ENCODE data around the gene WDR46. TPM values are rescaled to one million over a fixed set of nuclear protein-coding genes. Genes with fewer than 3 reads are reported as not detected.

The WDR46 gene
- total RNA-seq, 2 donors from 2014 or later, result 25.7 to 51.7 TPM

DNA sequence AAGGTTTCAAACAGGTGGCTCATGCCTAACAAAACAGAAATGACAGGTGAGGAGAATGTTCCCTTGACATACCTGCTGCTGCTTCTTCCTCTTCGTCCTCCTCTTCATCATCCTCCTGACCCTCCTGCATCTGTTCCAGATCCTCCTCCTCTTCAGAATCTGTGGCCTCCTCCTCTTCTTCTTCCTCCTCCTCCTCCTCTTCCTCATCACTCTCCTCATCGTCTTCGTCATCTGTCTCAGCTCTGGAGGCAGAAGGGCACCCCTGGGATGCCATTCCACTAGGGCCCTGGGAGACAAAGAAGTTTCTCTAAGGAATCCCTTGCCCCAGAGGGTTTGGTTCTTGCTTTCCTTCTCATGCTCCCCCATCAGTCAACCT, 30.9 kb upstream of the WDR46 start:
- DNase-seq, result no peak
- intact Hi-C loops (cut with DNase I), result loop anchor here (10.0 kb wide), 1 partner anchor 95 kb away; the partner anchor contains the start of genes CUTA and PHF1
- Histone ChIP-seq H3K36me3 (peaks cover 9% of the 10 kb centered on the region), H3K9me3 (no peaks in the 10 kb centered on the region), H3K9ac (ENCODE audit: low read depth in 2 of 2, low read length in 2 of 2) (no peak overlapping the region), H3K27ac (no peak overlapping the region), H3K27me3 (no peaks in the 10 kb centered on the region), H3K4me3 (no peak overlapping the region), H3K4me1 (peaks cover 29% of the 10 kb centered on the region)
- TF ChIP-seq, protein P1, sequence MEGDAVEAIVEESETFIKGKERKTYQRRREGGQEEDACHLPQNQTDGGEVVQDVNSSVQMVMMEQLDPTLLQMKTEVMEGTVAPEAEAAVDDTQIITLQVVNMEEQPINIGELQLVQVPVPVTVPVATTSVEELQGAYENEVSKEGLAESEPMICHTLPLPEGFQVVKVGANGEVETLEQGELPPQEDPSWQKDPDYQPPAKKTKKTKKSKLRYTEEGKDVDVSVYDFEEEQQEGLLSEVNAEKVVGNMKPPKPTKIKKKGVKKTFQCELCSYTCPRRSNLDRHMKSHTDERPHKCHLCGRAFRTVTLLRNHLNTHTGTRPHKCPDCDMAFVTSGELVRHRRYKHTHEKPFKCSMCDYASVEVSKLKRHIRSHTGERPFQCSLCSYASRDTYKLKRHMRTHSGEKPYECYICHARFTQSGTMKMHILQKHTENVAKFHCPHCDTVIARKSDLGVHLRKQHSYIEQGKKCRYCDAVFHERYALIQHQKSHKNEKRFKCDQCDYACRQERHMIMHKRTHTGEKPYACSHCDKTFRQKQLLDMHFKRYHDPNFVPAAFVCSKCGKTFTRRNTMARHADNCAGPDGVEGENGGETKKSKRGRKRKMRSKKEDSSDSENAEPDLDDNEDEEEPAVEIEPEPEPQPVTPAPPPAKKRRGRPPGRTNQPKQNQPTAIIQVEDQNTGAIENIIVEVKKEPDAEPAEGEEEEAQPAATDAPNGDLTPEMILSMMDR (IDR thresholded peaks at IDR 0.05), result no peak

DNA sequence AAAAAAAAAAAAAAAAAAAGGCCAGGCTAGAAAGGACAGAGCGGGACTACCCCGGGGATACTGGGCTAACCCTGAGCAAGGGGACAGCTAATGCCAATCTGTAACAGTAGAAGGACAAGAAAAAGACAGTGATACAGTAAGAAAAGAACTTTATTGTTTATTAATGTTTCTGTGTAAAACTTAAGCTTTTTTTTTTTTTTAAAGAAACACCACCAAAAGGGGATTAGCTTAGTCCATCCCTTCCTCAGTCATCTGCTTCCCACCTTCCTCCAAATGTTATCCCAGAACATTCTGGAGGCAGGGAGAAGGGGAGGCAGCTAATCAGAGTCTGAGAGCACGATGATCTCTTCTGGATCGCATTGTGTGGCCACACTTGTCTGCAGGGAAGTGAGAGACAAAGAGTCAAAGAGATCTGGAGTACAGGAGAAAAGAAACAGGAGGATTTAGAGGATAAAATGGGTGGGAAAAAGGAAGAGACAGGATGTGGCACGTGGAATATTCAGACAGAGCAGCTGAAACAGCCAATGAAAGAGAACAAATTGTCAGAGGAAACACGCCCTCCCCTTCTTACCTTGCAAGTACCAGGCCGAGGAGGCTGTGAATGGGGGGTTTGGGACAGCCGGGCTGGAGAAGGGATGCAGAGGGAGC, 29.5 kb upstream of the WDR46 start:
- Histone ChIP-seq H3K36me3 (peaks cover 9% of the 10 kb centered on the region), H3K9ac (ENCODE audit: low read depth in 2 of 2, low read length in 2 of 2) (peak overlapping the region; percentile 33 to 69), H3K27ac (peak overlapping the region; percentile 88), H3K27me3 (no peaks in the 10 kb centered on the region), H3K4me1 (peaks cover 25% of the 10 kb centered on the region), H3K9me3 (no peaks in the 10 kb centered on the region), H3K4me3 (peak overlapping the region; percentile 45)
- no peak for DNase-seq
- TF ChIP-seq, protein P1 (IDR thresholded peaks at IDR 0.05), result no peak
- intact Hi-C loops (cut with DNase I), result loop anchor here (10.0 kb wide), 1 partner anchor 96 kb away; the partner anchor contains the start of genes CUTA and PHF1

DNA sequence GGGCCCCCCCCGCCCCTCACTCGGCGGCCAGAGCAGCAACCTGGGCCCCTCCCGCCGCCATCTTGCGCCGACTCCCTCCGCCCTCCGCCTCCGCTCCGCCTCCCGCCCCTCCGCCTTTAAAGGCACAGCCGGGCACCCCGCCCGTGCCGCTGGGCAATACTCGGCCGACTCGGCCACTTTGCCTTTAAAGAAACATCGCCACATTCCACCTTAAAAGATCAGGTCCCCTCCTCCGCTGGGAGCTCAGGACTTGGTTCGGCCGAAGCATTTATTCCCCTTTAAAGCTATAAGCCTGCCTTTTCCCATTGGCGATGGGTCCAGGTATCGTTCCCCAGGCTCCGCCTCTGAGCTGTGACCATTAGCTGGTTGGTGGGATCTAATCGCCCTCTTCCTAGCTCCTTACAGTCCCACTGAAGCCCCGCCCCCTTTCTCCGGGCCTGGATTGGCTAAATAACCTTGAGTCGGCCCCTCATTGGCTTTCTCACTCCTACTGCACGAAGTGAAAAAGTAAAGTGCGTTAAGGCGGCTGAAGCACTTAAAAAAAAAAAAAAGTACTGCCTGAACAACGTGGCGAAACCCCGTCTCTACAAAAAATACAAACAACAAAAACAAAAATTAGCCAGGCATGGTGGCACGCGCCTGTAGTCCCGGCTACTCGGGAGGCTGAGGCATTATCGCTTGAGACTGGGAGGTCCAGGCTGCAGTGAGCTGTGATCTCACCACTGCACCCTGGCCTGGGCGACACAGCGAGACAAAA, 28.8 kb upstream of the WDR46 start, which contains the start of gene ZBTB22:
TSS of gene ZBTB22 (minus strand) at position 76 of the 757 bp plus-strand sequence. CDS start 828 bp downstream, outside the sequence.
- TF ChIP-seq, protein P1 (IDR thresholded peaks at IDR 0.05), result no peak
- Histone ChIP-seq H3K4me3 (peak within 1 kb of the TSS; percentile 45), H3K27ac (peak within 1 kb of the TSS; percentile 88), H3K9me3 (no peaks in the 10 kb centered on the region), H3K27me3 (no peaks in the 10 kb centered on the region), H3K9ac (ENCODE audit: low read depth in 2 of 2, low read length in 2 of 2) (peak within 1 kb of the TSS; percentile 33 to 69), H3K4me1 (peaks cover 25% of the 10 kb centered on the region), H3K36me3 (peaks cover 9% of the 10 kb centered on the region)
- DNase-seq, result peak; percentile 100
- intact Hi-C loops (cut with DNase I), result loop anchor here (2.0 to 10.0 kb wide), 2 partner anchors 41 to 97 kb away; partner anchors contain the start of genes B3GALT4, CUTA and PHF1

DNA sequence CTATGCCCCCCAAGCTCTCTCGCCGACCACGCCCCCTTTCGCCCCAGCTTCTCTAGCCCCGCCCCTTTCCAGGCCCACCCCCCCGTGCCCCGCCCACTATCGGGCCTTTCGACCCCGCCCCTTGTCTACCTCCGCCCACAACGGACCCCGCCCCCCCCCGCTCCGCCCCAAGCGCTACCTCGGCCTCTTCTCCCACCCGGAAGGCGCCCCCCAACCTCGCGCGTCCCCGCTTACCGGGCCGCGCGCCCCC, 28.3 kb upstream of the WDR46 start:
- H3K4me1 ChIP-seq, result peaks cover 25% of the 10 kb centered on the region
- peak overlapping the region; percentile 45 for H3K4me3 ChIP-seq
- no peaks in the 10 kb centered on the region for H3K27me3 ChIP-seq
- H3K36me3 ChIP-seq, result peaks cover 9% of the 10 kb centered on the region
- H3K27ac ChIP-seq, result peak overlapping the region; percentile 88
- TF ChIP-seq, protein P1 (IDR thresholded peaks at IDR 0.05), result no peak
- H3K9me3 ChIP-seq, result no peaks in the 10 kb centered on the region
- intact Hi-C loops (cut with DNase I), result loop anchor here (2.0 to 10.0 kb wide), 2 partner anchors 41 to 97 kb away; partner anchors contain the start of genes B3GALT4, CUTA and PHF1
- DNase-seq, result peak; percentile 72
- H3K9ac ChIP-seq (ENCODE audit: low read depth in 2 of 2, low read length in 2 of 2), result no peak overlapping the region

DNA sequence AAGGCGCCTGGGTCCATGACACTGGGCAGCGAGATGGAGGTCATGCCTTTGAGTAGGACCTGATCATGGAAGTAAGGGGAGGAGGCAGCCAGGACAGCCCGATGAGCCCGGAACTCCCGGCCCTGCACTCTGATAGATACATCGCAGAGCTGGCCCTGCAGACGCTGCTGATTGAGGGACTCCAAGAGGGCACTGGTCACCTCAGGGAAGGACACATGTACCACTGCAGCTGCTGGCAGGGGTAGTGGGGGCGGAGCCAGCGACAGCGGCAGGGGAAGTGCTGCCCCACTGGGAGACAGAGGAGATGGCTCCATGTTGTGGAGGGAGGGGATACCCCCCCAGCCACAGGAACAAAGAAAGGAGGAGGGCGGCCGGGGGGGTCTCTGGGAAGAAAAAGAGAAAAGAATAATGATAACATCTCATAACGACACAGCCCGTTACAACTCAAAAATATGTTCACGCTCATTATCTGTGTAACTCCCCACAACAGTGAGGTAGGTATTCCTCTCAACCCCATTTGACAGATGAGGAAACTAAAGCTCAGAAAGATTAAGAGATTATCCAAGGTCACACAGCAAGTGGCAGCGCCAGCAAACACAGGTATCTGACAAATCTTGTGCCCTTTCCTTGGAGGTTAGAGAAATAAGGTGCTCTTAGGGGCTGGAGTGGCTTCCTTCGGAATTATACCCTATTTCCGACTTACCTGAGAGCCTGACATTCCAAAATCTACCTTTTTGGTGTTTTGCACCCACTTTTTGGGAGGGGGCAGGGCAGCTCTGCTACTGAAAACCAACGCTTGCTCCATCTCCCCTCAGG, 27.8 kb upstream of the WDR46 start:
- H3K36me3 ChIP-seq, result peaks cover 9% of the 10 kb centered on the region
- peak overlapping the region; percentile 45 for H3K4me3 ChIP-seq
- TF ChIP-seq, protein P1 (IDR thresholded peaks at IDR 0.05), result no peak
- peak overlapping the region; percentile 88 for H3K27ac ChIP-seq
- DNase-seq, result no peak
- no peaks in the 10 kb centered on the region for H3K9me3 ChIP-seq
- no peak overlapping the region for H3K9ac ChIP-seq (ENCODE audit: low read depth in 2 of 2, low read length in 2 of 2)
- intact Hi-C loops (cut with DNase I), result loop anchor here (2.0 to 10.0 kb wide), 2 partner anchors 40 to 98 kb away; partner anchors contain the start of genes B3GALT4, CUTA and PHF1
- no peaks in the 10 kb centered on the region for H3K27me3 ChIP-seq
- H3K4me1 ChIP-seq, result peaks cover 24% of the 10 kb centered on the region

All from colonic mucosa (tissue), 4 donors.